Measurements from ENCODE around the gene NKAIN2.

- TF ChIP-seq ZFP3 (CRISPR knock-in tag; IDR thresholded peaks at IDR 0.05) (no peak), TSHZ2 (CRISPR knock-in tag; IDR thresholded peaks at IDR 0.05) (no peak)
These were observed 1008.4 kb downstream of the NKAIN2 start for GRCh38 chr6:124812067-124812466.
